HEK293 (cell line): ENCODE results near the gene LHFPL3.

Experiments
- CTCF ChIA-PET: fragments of 350-600 bp; formaldehyde crosslinking; extraction: SDS; loops from one replicate; lab custom pipeline; 2021; ENCODE audit warnings: antibody characterized with exemption; lab: Yijun Ruan, JAX
- POLR2A ChIA-PET: fragments of 300-600 bp; formaldehyde crosslinking; extraction: SDS; loops from one replicate; lab custom pipeline; 2020; ENCODE audit warnings: antibody characterized with exemption, inconsistent platforms; lab: Yijun Ruan, JAX
- H3K27ac ChIP-seq: fragments of 200-500 bp; sonication (Bioruptor generic); 2 replicates; pipeline ENCODE4 v1.5.1; 2014; ENCODE audit warnings: low read depth, low read length, control low read depth, inconsistent platforms; ENCODE audit errors: extremely low read depth
- H3K36me3 ChIP-seq, 2 experiments: fragments of 200-500 bp in 1 of 2; sonication (Bioruptor generic) in 1 of 2; 1 replicate in 1 of 2; 2 replicates in 1 of 2; pipeline ENCODE4 v1.5.1; 2014 to 2017; ENCODE audit warnings: inconsistent platforms in 2 of 2, low read length in 2 of 2; ENCODE audit not compliant: control insufficient read depth in 2 of 2, insufficient read depth in 1 of 2
- H3K4me1 ChIP-seq: fragments of 200-500 bp; sonication (Bioruptor generic); 2 replicates; pipeline ENCODE4 v1.5.1; 2014; ENCODE audit warnings: mild to moderate bottlenecking, low read length, inconsistent platforms; ENCODE audit not compliant: control insufficient read depth, insufficient read depth
- H3K4me3 ChIP-seq: 2 replicates; pipeline ENCODE4 v1.5.1; 2011; ENCODE audit warnings: low read depth, mild to moderate bottlenecking, control low read depth, low read length, moderate library complexity
- H3K9me3 ChIP-seq: fragments of 200-500 bp; sonication (Bioruptor generic); 2 replicates; pipeline ENCODE4 v1.5.1; 2014; ENCODE audit warnings: low read depth, low read length, inconsistent platforms; ENCODE audit not compliant: control insufficient read depth, insufficient read depth
- HOXC10 ChIP-seq: sonication (generic); formaldehyde crosslinking; IDR thresholded peaks from 2 replicates; pipeline ENCODE4 v1.8.1; 2023; ENCODE audit warnings: mild to moderate bottlenecking, missing genetic modification reagents
- PATZ1 ChIP-seq: fragments of 450-650 bp; formaldehyde crosslinking; IDR thresholded peaks from 2 replicates; pipeline ENCODE4 v1.5.1; 2016; ENCODE audit warnings: missing biosample characterization, missing genetic modification characterization
- ZFP3 ChIP-seq: fragments of 450-650 bp; formaldehyde crosslinking; IDR thresholded peaks from 2 replicates; pipeline ENCODE4 v1.5.1; 2016; ENCODE audit warnings: low read depth, missing biosample characterization, missing genetic modification characterization
- ZFP41 ChIP-seq: fragments of 450-650 bp; formaldehyde crosslinking; IDR thresholded peaks from 2 replicates; pipeline ENCODE4 v1.5.1; 2016; ENCODE audit warnings: missing biosample characterization, missing genetic modification characterization, borderline replicate concordance
- ZNF132 ChIP-seq: fragments of 450-650 bp; formaldehyde crosslinking; IDR thresholded peaks from 2 replicates; pipeline ENCODE4 v1.5.1; 2017; ENCODE audit warnings: missing biosample characterization, missing genetic modification characterization, borderline replicate concordance
- ZNF146 ChIP-seq: fragments of 450-650 bp; formaldehyde crosslinking; IDR thresholded peaks from 2 replicates; pipeline ENCODE4 v1.5.1; 2016; ENCODE audit warnings: missing biosample characterization, missing genetic modification characterization
- ZNF148 ChIP-seq: fragments of 450-650 bp; formaldehyde crosslinking; IDR thresholded peaks from 2 replicates; pipeline ENCODE4 v1.5.0; 2017; ENCODE audit warnings: missing biosample characterization, missing genetic modification characterization, borderline replicate concordance
- ZNF157 ChIP-seq: fragments of 450-650 bp; formaldehyde crosslinking; IDR thresholded peaks from 2 replicates; pipeline ENCODE4 v1.5.1; 2016; ENCODE audit warnings: missing biosample characterization, missing genetic modification characterization
- ZNF292 ChIP-seq: fragments of 450-650 bp; formaldehyde crosslinking; IDR thresholded peaks from 2 replicates; pipeline ENCODE4 v1.5.1; 2016; ENCODE audit warnings: low read depth, missing biosample characterization, missing genetic modification characterization, borderline replicate concordance
- ZNF354C ChIP-seq: fragments of 450-650 bp; formaldehyde crosslinking; IDR thresholded peaks from 2 replicates; pipeline ENCODE4 v1.5.1; 2016; ENCODE audit warnings: missing biosample characterization, missing genetic modification characterization, low read depth, borderline replicate concordance
- ZNF514 ChIP-seq: fragments of 450-650 bp; formaldehyde crosslinking; IDR thresholded peaks from 2 replicates; pipeline ENCODE4 v1.5.1; 2016; ENCODE audit warnings: missing biosample characterization, missing genetic modification characterization
- ZNF549 ChIP-seq: fragments of 450-650 bp; IDR thresholded peaks from 2 replicates; pipeline ENCODE4 v1.5.1; 2018; ENCODE audit warnings: missing biosample characterization, missing genetic modification characterization, mild to moderate bottlenecking, inconsistent platforms, moderate library complexity
- ZNF654 ChIP-seq: fragments of 450-650 bp; formaldehyde crosslinking; IDR thresholded peaks from 2 replicates; pipeline ENCODE4 v1.5.1; 2016; ENCODE audit warnings: low read depth, missing biosample characterization, missing genetic modification characterization
- ZNF664 ChIP-seq: fragments of 450-650 bp; formaldehyde crosslinking; IDR thresholded peaks from 2 replicates; pipeline ENCODE4 v1.5.1; 2016; ENCODE audit warnings: missing biosample characterization, missing genetic modification characterization
- ZNF791 ChIP-seq: fragments of 450-650 bp; formaldehyde crosslinking; IDR thresholded peaks from 2 replicates; pipeline ENCODE4 v1.5.1; 2016; ENCODE audit warnings: missing biosample characterization, missing genetic modification characterization
- ZSCAN30 ChIP-seq: fragments of 450-650 bp; IDR thresholded peaks from 2 replicates; pipeline ENCODE4 v1.5.1; 2018; ENCODE audit warnings: missing biosample characterization, mild to moderate bottlenecking, missing genetic modification characterization, moderate library complexity
- TF ChIP-seq, protein P1 (sequence below): fragments of 450-650 bp; formaldehyde crosslinking; IDR thresholded peaks from 2 replicates; pipeline ENCODE4 v1.5.1; 2016; ENCODE audit warnings: missing biosample characterization, missing genetic modification characterization, low read depth
- TF ChIP-seq, protein P2 (sequence below): fragments of 450-650 bp; formaldehyde crosslinking; IDR thresholded peaks from 2 replicates; pipeline ENCODE4 v1.5.1; 2017; ENCODE audit warnings: missing biosample characterization, missing genetic modification characterization
- TF ChIP-seq, protein P3 (sequence below): fragments of 450-650 bp; formaldehyde crosslinking; IDR thresholded peaks from 2 replicates; pipeline ENCODE4 v1.5.1; 2016; ENCODE audit warnings: missing biosample characterization, missing genetic modification characterization

The LHFPL3 gene

GRCh38 chr7:104652865-104653264, 324.5 kb downstream of the LHFPL3 start:
- ChIA-PET CTCF (interaction anchor here (1.2 to 3.8 kb wide), 2 partner anchors 10 to 11 kb away, joined by 3 to 15 read pairs; no protein-coding TSS in a partner anchor), POLR2A (no interaction called here)
- Histone ChIP-seq H3K9me3 (no peaks in the 10 kb centered on the region), H3K4me3 (no peak overlapping the region), H3K36me3 (no peaks in the 10 kb centered on the region), H3K4me1 (no peaks in the 10 kb centered on the region), H3K27ac (no peak overlapping the region)
- no peak for TF ChIP-seq ZNF354C (tag by site-specific recombination)
- no peak for TF ChIP-seq ZNF157 (tag by site-specific recombination)

- POLR2A ChIA-PET = no interaction called here
- no peak overlapping the region for H3K27ac ChIP-seq
- no peaks in the 10 kb centered on the region for H3K36me3 ChIP-seq
- TF ChIP-seq, protein P1, sequence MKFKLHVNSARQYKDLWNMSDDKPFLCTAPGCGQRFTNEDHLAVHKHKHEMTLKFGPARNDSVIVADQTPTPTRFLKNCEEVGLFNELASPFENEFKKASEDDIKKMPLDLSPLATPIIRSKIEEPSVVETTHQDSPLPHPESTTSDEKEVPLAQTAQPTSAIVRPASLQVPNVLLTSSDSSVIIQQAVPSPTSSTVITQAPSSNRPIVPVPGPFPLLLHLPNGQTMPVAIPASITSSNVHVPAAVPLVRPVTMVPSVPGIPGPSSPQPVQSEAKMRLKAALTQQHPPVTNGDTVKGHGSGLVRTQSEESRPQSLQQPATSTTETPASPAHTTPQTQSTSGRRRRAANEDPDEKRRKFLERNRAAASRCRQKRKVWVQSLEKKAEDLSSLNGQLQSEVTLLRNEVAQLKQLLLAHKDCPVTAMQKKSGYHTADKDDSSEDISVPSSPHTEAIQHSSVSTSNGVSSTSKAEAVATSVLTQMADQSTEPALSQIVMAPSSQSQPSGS = 0 out of 2 replicates have a peak, but pooled peaks have one; percentile 42
- no peak for TF ChIP-seq ZNF132 (tag by site-specific recombination)
- CTCF ChIA-PET = interaction anchor here (2.1 to 3.8 kb wide), 2 partner anchors 11 to 194 kb away, joined by 5 to 15 read pairs; no protein-coding TSS in a partner anchor
- no peaks in the 10 kb centered on the region for H3K9me3 ChIP-seq
- H3K4me3 ChIP-seq = no peak overlapping the region
- H3K4me1 ChIP-seq = no peaks in the 10 kb centered on the region
Observed at GRCh38 chr7:104653825-104654401, 325.5 kb downstream of the LHFPL3 start.

GRCh38 chr7:104655592-104655991, 327.2 kb downstream of the LHFPL3 start:
- TF ChIP-seq ZNF654 (tag by site-specific recombination) = no peak
- TF ChIP-seq ZNF664 (tag by site-specific recombination) = no peak
- TF ChIP-seq ZNF514 (tag by site-specific recombination) = no peak
- no peak for TF ChIP-seq ZNF549 (tag by site-specific recombination)
- TF ChIP-seq ZSCAN30 (tag by site-specific recombination) = no peak
- TF ChIP-seq, protein P2, sequence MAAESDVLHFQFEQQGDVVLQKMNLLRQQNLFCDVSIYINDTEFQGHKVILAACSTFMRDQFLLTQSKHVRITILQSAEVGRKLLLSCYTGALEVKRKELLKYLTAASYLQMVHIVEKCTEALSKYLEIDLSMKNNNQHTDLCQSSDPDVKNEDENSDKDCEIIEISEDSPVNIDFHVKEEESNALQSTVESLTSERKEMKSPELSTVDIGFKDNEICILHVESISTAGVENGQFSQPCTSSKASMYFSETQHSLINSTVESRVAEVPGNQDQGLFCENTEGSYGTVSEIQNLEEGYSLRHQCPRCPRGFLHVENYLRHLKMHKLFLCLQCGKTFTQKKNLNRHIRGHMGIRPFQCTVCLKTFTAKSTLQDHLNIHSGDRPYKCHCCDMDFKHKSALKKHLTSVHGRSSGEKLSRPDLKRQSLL (tag by site-specific recombination) = no peak
- TF ChIP-seq, protein P3, sequence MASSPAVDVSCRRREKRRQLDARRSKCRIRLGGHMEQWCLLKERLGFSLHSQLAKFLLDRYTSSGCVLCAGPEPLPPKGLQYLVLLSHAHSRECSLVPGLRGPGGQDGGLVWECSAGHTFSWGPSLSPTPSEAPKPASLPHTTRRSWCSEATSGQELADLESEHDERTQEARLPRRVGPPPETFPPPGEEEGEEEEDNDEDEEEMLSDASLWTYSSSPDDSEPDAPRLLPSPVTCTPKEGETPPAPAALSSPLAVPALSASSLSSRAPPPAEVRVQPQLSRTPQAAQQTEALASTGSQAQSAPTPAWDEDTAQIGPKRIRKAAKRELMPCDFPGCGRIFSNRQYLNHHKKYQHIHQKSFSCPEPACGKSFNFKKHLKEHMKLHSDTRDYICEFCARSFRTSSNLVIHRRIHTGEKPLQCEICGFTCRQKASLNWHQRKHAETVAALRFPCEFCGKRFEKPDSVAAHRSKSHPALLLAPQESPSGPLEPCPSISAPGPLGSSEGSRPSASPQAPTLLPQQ (tag by site-specific recombination) = no peak
- no peak for TF ChIP-seq ZNF146
- Histone ChIP-seq H3K27ac (no peak overlapping the region), H3K9me3 (no peaks in the 10 kb centered on the region), H3K4me3 (no peak overlapping the region), H3K4me1 (no peaks in the 10 kb centered on the region), H3K36me3 (no peaks in the 10 kb centered on the region)
- POLR2A ChIA-PET = no interaction called here
- CTCF ChIA-PET = interaction anchor here (0.7 to 3.8 kb wide), 2 partner anchors 12 to 228 kb away, joined by 3 to 15 read pairs; no protein-coding TSS in a partner anchor

GRCh38 chr7:104656467-104656866, 328.1 kb downstream of the LHFPL3 start:
- Histone ChIP-seq H3K4me1 (no peaks in the 10 kb centered on the region), H3K4me3 (no peak overlapping the region), H3K27ac (no peak overlapping the region), H3K9me3 (no peaks in the 10 kb centered on the region), H3K36me3 (no peaks in the 10 kb centered on the region)
- ChIA-PET POLR2A (no interaction called here), CTCF (no interaction called here)
- TF ChIP-seq ZFP3 (tag by site-specific recombination) (no peak), HOXC10 (CRISPR knock-in tag) (no peak), PATZ1 (tag by site-specific recombination) (no peak), ZNF292 (no peak), ZNF791 (tag by site-specific recombination) (no peak), ZNF148 (no peak), ZFP41 (no peak)
